HL-60 (cell line): ENCODE measurements around the gene RGS6.
"Not testable (repeated sequence)": the region's sequence is repeated elsewhere in the genome, so short reads cannot be mapped to it uniquely, and the experiment has no call there.

Experiments used
- DNase-seq, 2 experiments: peaks; one replicate each; pipeline ENCODE4 v3.0.0-alpha.2; 2010 to 2020; ENCODE audit warnings: low read depth in 1 of 2, low spot score in 1 of 2
- H3K27ac ChIP-seq: fragments of 250-450 bp; sonication (Bioruptor Pico); replicated peaks from 2 replicates; pipeline ENCODE4 v1.5.1; 2020; ENCODE audit warnings: mild to moderate bottlenecking, moderate library complexity
- H3K27me3 ChIP-seq: fragments of 250-450 bp; sonication (Bioruptor Pico); 2 replicates; pipeline ENCODE4 v1.5.1; 2021; ENCODE audit warnings: mild to moderate bottlenecking, moderate library complexity; ENCODE audit not compliant: insufficient read depth, poor library complexity, severe bottlenecking
- H3K4me3 ChIP-seq: replicated peaks from 2 replicates; pipeline ENCODE4 v1.5.1; 2011; ENCODE audit warnings: mild to moderate bottlenecking, control low read depth, low read length; ENCODE audit not compliant: insufficient read depth
- GABPA ChIP-seq: IDR thresholded peaks from 2 replicates; pipeline ENCODE4 v1.6.1; 2012; ENCODE audit warnings: low read depth
- POLR2AphosphoS5 ChIP-seq: IDR thresholded peaks from 2 replicates; pipeline ENCODE4 v1.6.1; 2012; ENCODE audit warnings: low read depth
- SPI1 ChIP-seq: IDR thresholded peaks from 2 replicates; pipeline ENCODE4 v1.6.1; 2012; ENCODE audit warnings: low read depth, mild to moderate bottlenecking, borderline replicate concordance
- long read RNA-seq: library from polyadenylated mRNA; unstranded; transcript quantifications from one replicate; pipeline ENCODE4 v2.0.0, GENCODE V29; 2020
- TF ChIP-seq, protein P1 (sequence below): IDR thresholded peaks from one replicate; pipeline ENCODE4 v1.5.1; 2011; ENCODE audit warnings: low read length, control low read depth, inconsistent platforms; ENCODE audit not compliant: insufficient read depth
- TF ChIP-seq, protein P2 (sequence below): IDR thresholded peaks from 2 replicates; pipeline ENCODE4 v1.6.1; 2012; ENCODE audit warnings: low read depth; ENCODE audit not compliant: insufficient replicate concordance

RGS6 gene
- long read RNA-seq, partial matches to known transcripts = 0 of 2 reads
- long read RNA-seq, other reads (novel, unspliced or antisense) = 2 of 2 reads

GRCh38 chr14:71932229-71932981, at the start of gene RGS6:
Gene RGS6 (plus strand): TSS chr14:71932429.
- TF ChIP-seq POLR2AphosphoS5 (no peak), SPI1 (no peak), GABPA (no peak)
- TF ChIP-seq, protein P1, sequence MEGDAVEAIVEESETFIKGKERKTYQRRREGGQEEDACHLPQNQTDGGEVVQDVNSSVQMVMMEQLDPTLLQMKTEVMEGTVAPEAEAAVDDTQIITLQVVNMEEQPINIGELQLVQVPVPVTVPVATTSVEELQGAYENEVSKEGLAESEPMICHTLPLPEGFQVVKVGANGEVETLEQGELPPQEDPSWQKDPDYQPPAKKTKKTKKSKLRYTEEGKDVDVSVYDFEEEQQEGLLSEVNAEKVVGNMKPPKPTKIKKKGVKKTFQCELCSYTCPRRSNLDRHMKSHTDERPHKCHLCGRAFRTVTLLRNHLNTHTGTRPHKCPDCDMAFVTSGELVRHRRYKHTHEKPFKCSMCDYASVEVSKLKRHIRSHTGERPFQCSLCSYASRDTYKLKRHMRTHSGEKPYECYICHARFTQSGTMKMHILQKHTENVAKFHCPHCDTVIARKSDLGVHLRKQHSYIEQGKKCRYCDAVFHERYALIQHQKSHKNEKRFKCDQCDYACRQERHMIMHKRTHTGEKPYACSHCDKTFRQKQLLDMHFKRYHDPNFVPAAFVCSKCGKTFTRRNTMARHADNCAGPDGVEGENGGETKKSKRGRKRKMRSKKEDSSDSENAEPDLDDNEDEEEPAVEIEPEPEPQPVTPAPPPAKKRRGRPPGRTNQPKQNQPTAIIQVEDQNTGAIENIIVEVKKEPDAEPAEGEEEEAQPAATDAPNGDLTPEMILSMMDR = no peak
- TF ChIP-seq, protein P2, sequence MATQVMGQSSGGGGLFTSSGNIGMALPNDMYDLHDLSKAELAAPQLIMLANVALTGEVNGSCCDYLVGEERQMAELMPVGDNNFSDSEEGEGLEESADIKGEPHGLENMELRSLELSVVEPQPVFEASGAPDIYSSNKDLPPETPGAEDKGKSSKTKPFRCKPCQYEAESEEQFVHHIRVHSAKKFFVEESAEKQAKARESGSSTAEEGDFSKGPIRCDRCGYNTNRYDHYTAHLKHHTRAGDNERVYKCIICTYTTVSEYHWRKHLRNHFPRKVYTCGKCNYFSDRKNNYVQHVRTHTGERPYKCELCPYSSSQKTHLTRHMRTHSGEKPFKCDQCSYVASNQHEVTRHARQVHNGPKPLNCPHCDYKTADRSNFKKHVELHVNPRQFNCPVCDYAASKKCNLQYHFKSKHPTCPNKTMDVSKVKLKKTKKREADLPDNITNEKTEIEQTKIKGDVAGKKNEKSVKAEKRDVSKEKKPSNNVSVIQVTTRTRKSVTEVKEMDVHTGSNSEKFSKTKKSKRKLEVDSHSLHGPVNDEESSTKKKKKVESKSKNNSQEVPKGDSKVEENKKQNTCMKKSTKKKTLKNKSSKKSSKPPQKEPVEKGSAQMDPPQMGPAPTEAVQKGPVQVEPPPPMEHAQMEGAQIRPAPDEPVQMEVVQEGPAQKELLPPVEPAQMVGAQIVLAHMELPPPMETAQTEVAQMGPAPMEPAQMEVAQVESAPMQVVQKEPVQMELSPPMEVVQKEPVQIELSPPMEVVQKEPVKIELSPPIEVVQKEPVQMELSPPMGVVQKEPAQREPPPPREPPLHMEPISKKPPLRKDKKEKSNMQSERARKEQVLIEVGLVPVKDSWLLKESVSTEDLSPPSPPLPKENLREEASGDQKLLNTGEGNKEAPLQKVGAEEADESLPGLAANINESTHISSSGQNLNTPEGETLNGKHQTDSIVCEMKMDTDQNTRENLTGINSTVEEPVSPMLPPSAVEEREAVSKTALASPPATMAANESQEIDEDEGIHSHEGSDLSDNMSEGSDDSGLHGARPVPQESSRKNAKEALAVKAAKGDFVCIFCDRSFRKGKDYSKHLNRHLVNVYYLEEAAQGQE = no peak
- no peak within 1 kb of the TSS for H3K4me3 ChIP-seq
- H3K27me3 ChIP-seq = peaks cover 4% of the 10 kb centered on the region
- H3K27ac ChIP-seq = no peak within 1 kb of the TSS
- DNase-seq = no peak

DNA sequence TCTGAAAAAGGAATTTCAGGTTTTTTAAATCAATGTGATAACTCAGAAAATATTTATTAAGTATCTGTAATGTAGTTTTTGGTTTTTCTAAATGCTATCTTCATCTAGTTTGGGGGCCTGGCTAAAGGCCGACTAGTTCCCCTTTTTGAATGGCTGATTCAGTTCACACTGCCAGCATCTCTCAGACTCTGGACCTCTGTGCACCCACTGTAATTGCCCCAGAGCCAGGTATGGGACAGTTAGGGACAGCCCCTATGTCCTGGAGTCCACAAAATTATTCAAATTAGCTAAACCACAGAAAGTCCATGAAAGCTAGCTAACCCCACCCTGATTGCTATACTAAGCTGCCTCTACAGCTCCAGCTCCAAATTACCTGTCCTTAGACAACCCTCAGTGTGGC, 49.1 kb upstream of the RGS6 start:
- H3K27me3 ChIP-seq = no peaks in the 10 kb centered on the region
- no peak overlapping the region for H3K4me3 ChIP-seq
- TF ChIP-seq SPI1 = no peak
- TF ChIP-seq, protein P2 = no peak
- TF ChIP-seq POLR2AphosphoS5 = no peak
- no peak for TF ChIP-seq GABPA
- TF ChIP-seq, protein P1 = no peak
- DNase-seq = no peak
- no peak overlapping the region for H3K27ac ChIP-seq

DNA sequence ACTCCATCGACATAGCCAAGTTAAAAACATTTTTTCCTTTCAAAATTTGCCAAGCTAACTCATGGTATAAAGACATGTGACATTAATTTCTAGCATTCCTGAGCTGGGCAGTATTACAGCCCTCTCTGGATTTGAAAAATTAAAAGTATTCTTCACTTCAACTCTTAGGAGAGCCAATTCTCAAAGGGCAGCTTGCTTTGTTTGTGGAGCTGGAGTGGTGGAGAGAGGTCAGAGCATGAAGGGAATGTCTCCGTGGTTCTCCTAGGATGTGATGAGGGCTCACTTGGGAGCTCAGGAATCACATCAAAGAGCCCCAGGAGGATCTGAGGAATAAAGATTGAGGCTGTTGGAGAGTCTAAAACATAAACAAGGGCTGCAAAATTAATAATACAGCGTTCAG, 46.9 kb upstream of the RGS6 start:
- TF ChIP-seq SPI1 (no peak), POLR2AphosphoS5 (no peak), GABPA (no peak)
- TF ChIP-seq, protein P1 = no peak
- TF ChIP-seq, protein P2 = no peak
- Histone ChIP-seq H3K27ac (no peak overlapping the region), H3K27me3 (no peaks in the 10 kb centered on the region), H3K4me3 (no peak overlapping the region)
- no peak for DNase-seq

DNA sequence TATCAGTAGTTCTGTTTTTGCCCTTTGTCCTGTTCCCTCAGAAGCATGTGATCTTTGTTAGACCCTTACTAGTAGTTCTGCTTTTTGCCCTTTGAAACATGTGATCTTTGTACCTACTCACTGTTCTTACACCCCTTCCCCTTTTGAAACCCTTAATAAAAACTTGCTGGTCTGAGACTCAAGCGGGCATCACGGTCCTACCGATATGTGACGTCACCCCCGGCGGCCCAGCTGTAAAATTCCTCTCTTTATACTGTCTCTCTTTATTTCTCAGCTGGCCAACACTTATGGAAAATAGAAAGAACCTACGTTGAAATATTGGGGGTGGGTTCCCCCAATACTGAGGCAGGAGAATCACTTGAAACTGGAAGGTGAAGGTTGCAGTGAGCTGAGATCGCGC, 44.4 kb upstream of the RGS6 start:
- H3K4me3 ChIP-seq, H3K27me3 ChIP-seq, H3K27ac ChIP-seq: not testable (repeated sequence)
- DNase-seq = peak in 1 of 2 experiments; percentile 1
